Mammary epithelial cell (primary cell): ENCODE results near the gene NPAS3.

Experiments
- EZH2 ChIP-seq: IDR thresholded peaks from 2 replicates; pipeline ENCODE4 v1.6.1; 2012; ENCODE audit warnings: low read length, inconsistent platforms, borderline replicate concordance
- TF ChIP-seq, protein P1 (sequence below), 2 donors: IDR thresholded peaks in 1 of 2; conservative IDR thresholded peaks in 1 of 2; 2 replicates each; pipeline ENCODE4 v1.5.1; 2011 to 2012; ENCODE audit warnings: inconsistent platforms in 2 of 2, low read length in 2 of 2, mild to moderate bottlenecking in 2 of 2, control low read depth in 1 of 2, low read depth in 1 of 2; ENCODE audit not compliant: insufficient read depth in 1 of 2; ENCODE audit errors: extremely low read depth in 1 of 2

DNA sequence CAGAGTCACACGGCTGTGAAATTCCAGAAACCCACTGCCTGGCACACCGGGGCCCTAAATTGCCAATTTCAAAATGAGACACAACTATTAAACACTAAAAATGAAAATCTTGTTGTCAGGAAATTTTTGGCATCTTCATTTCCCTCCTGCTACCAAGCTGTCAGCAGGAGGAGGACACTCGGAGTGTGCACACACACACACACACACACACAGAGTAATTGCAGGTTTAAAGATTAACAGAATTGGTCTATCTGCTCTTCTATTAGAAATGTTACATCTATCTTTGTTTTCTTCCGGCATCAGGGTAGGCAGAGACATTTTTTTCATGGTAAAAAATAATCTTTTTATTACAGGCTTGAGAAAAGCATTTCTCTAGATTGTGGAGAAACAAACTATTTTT lies 698.0 kb downstream of the NPAS3 start:
- TF ChIP-seq, protein P1, sequence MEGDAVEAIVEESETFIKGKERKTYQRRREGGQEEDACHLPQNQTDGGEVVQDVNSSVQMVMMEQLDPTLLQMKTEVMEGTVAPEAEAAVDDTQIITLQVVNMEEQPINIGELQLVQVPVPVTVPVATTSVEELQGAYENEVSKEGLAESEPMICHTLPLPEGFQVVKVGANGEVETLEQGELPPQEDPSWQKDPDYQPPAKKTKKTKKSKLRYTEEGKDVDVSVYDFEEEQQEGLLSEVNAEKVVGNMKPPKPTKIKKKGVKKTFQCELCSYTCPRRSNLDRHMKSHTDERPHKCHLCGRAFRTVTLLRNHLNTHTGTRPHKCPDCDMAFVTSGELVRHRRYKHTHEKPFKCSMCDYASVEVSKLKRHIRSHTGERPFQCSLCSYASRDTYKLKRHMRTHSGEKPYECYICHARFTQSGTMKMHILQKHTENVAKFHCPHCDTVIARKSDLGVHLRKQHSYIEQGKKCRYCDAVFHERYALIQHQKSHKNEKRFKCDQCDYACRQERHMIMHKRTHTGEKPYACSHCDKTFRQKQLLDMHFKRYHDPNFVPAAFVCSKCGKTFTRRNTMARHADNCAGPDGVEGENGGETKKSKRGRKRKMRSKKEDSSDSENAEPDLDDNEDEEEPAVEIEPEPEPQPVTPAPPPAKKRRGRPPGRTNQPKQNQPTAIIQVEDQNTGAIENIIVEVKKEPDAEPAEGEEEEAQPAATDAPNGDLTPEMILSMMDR (conservative IDR thresholded peaks at IDR 0.05 in 1 of 2, IDR thresholded peaks at IDR 0.05 in 1 of 2; ENCODE audit: extremely low read depth in 1 of 2, insufficient read depth in 1 of 2, low read depth in 1 of 2, low read length in 2 of 2), result no peak
- no peak for TF ChIP-seq EZH2
